K562 (cell line): ENCODE measurements around the gene GRIPAP1. TPM values are rescaled to one million over a fixed set of nuclear protein-coding genes. Genes with fewer than 3 reads are reported as not detected.
A peak's percentile ranks its signal among the peaks of the same experiment; 100 is the strongest.

Source experiments
- ATAC-seq: fragments of 200-7000 bp; cut with Tn5 transposase; 3 replicates; pipeline ENCODE4 v1.9.1; 2020; ENCODE audit warnings: moderate library complexity
- BruUV-seq: library from RNA; stranded (reverse); fragments of 400-500 nt; replicated peaks from 2 replicates; lab custom pipeline; 2021; lab: Mats Ljungman, UMichigan
- CTCF ChIA-PET: fragments of 300-600 bp; formaldehyde crosslinking; extraction: SDS; loops from one replicate; lab custom pipeline; 2021; ENCODE audit warnings: low intra/inter-chr PET ratio; lab: Yijun Ruan, JAX
- POLR2A ChIA-PET: fragments of 300-600, 350-650 bp; sonication (Branson Sonifier 250); formaldehyde crosslinking; extraction: SDS; loops from one replicate; lab custom pipeline; 2021; ENCODE audit warnings: antibody characterized with exemption, inconsistent platforms; lab: Yijun Ruan, JAX
- DNase-seq, 4 experiments: peaks; one replicate each; pipeline versions ENCODE4 v3.0.0 to v3.0.0-alpha.2; 2011 to 2018; ENCODE audit warnings: low spot score in 3 of 4, mixed read lengths in 3 of 4; ENCODE audit errors: extremely low read depth in 1 of 4
- FAIRE-seq: peaks from 2 replicates; lab custom pipeline; 2011; peaks lifted over from hg19 to GRCh38; lab: Jason Lieb, UNC
- H2AFZ ChIP-seq: 2 replicates; pipeline ENCODE4 v1.6.0; 2011; ENCODE audit warnings: low read depth, low read length, control low read depth, inconsistent platforms
- H3K27ac ChIP-seq: fragments of 200-600 bp; 3 replicates; pipeline ENCODE4 v1.8.0; 2011; ENCODE audit warnings: low read depth, mild to moderate bottlenecking, control low read depth, inconsistent platforms, low read length, moderate library complexity, mixed read lengths; ENCODE audit errors: extremely low read depth
- H3K27me3 ChIP-seq, 2 experiments: fragments of 300-600 bp in 1 of 2; 2 replicates in 1 of 2; 3 replicates in 1 of 2; pipeline versions ENCODE4 v1.6.0 to v1.8.0; 2011; ENCODE audit warnings: inconsistent platforms in 2 of 2, low read length in 2 of 2, mild to moderate bottlenecking in 1 of 2, mixed read lengths in 1 of 2, moderate library complexity in 1 of 2; ENCODE audit not compliant: control insufficient read depth in 2 of 2, insufficient read depth in 2 of 2
- H3K36me3 ChIP-seq: fragments of 300-600 bp; 3 replicates; pipeline ENCODE4 v1.8.0; 2011; ENCODE audit warnings: mild to moderate bottlenecking, low read length, inconsistent platforms; ENCODE audit not compliant: control insufficient read depth, insufficient read depth
- H3K4me1 ChIP-seq, 2 experiments: fragments of 200-600 bp in 1 of 2; replicated peaks in 1 of 2; 2 replicates in 1 of 2; 3 replicates in 1 of 2; pipeline versions ENCODE4 v1.5.1 to v1.8.0; 2011; ENCODE audit warnings: inconsistent platforms in 2 of 2, low read length in 2 of 2, mild to moderate bottlenecking in 1 of 2, mixed read lengths in 1 of 2, moderate library complexity in 1 of 2; ENCODE audit not compliant: control insufficient read depth in 2 of 2, insufficient read depth in 2 of 2
- H3K4me2 ChIP-seq: 2 replicates; pipeline ENCODE4 v1.6.1; 2011; ENCODE audit warnings: low read length, control low read depth, inconsistent platforms, mixed read lengths; ENCODE audit not compliant: insufficient read depth
- H3K4me3 ChIP-seq: fragments of 200-600 bp; sonication (generic), shearing (Covaris generic); 2 replicates; pipeline ENCODE4 v1.5.1; 2016; ENCODE audit warnings: control low read depth, inconsistent platforms
- H3K79me2 ChIP-seq: fragments of 200-600 bp; 3 replicates; pipeline ENCODE4 v1.8.0; 2011; ENCODE audit warnings: low read length, inconsistent platforms; ENCODE audit not compliant: control insufficient read depth, insufficient read depth
- H3K9ac ChIP-seq, 2 experiments: 2 replicates each; pipeline versions ENCODE4 v1.6.0 to v1.6.1; 2011; ENCODE audit warnings: low read depth in 2 of 2, low read length in 2 of 2, control low read depth in 1 of 2, inconsistent platforms in 1 of 2, mild to moderate bottlenecking in 1 of 2, mixed read lengths in 1 of 2; ENCODE audit not compliant: insufficient read depth in 1 of 2
- H3K9me1 ChIP-seq: one replicate; pipeline ENCODE4 v1.6.0; 2011; ENCODE audit warnings: inconsistent platforms, mild to moderate bottlenecking, low read length, moderate library complexity; ENCODE audit not compliant: control insufficient read depth, insufficient read depth
- H3K9me3 ChIP-seq: replicated peaks from 2 replicates; pipeline ENCODE4 v1.5.1; 2011; ENCODE audit warnings: low read depth, low read length, inconsistent platforms; ENCODE audit not compliant: control insufficient read depth, insufficient read depth
- H4K20me1 ChIP-seq: replicated peaks from 2 replicates; pipeline ENCODE4 v1.6.1; 2011; ENCODE audit warnings: low read length, inconsistent platforms, mixed read lengths; ENCODE audit not compliant: control insufficient read depth, insufficient read depth
- ARID1B ChIP-seq: fragments of 450-650 bp; IDR thresholded peaks from 2 replicates; pipeline ENCODE4 v1.6.1; 2016; ENCODE audit warnings: antibody characterized with exemption, mild to moderate bottlenecking, inconsistent platforms
- ATF1 ChIP-seq, 2 experiments: fragments of 450-650 bp in 1 of 2; IDR thresholded peaks; 2 replicates each; pipeline ENCODE4 v1.6.1; 2016; ENCODE audit warnings: missing compliant biosample characterization in 1 of 2, missing genetic modification characterization in 1 of 2
- ATF3 ChIP-seq, 2 experiments: fragments of 450-650 bp in 1 of 2; sonication (generic) in 1 of 2; formaldehyde crosslinking in 1 of 2; IDR thresholded peaks in 1 of 2; conservative IDR thresholded peaks in 1 of 2; 2 replicates each; pipeline versions ENCODE4 v1.6.1 to v1.8.1; 2016 to 2023; ENCODE audit warnings: mild to moderate bottlenecking in 2 of 2, moderate library complexity in 2 of 2, inconsistent platforms in 1 of 2, missing genetic modification reagents in 1 of 2
- CCNT2 ChIP-seq: IDR thresholded peaks from 2 replicates; pipeline ENCODE4 v1.6.1; 2011; ENCODE audit warnings: borderline replicate concordance, low read depth, mild to moderate bottlenecking, moderate library complexity, mixed read lengths, low read length; ENCODE audit not compliant: insufficient read length; ENCODE audit errors: extremely low read depth
- CEBPG ChIP-seq, 3 experiments: fragments of 200-800 bp in 1 of 3; sonication (Bioruptor generic) in 1 of 3; sonication (generic) in 1 of 3; formaldehyde crosslinking in 1 of 3; IDR thresholded peaks in 2 of 3; conservative IDR thresholded peaks in 1 of 3; 2 replicates each; pipeline versions ENCODE4 v1.6.1 to v1.8.0; 2016 to 2022; ENCODE audit warnings: missing compliant biosample characterization in 2 of 3, missing genetic modification characterization in 2 of 3, mild to moderate bottlenecking in 1 of 3, missing genetic modification reagents in 1 of 3
- CREB1 ChIP-seq, 2 experiments: sonication (generic) in 1 of 2; formaldehyde crosslinking in 1 of 2; IDR thresholded peaks; 2 replicates each; pipeline versions ENCODE4 v1.6.1 to v1.8.0; 2012 to 2022; ENCODE audit warnings: inconsistent platforms in 1 of 2, mild to moderate bottlenecking in 1 of 2, missing genetic modification reagents in 1 of 2, moderate library complexity in 1 of 2
- CTBP1 ChIP-seq: fragments of 450-650 bp; IDR thresholded peaks from 2 replicates; pipeline ENCODE4 v1.6.1; 2016; ENCODE audit warnings: borderline replicate concordance
- DPF2 ChIP-seq: fragments of 450-650 bp; IDR thresholded peaks from 2 replicates; pipeline ENCODE4 v1.6.1; 2016
- EP300 ChIP-seq: IDR thresholded peaks from 2 replicates; pipeline ENCODE4 v1.6.1; 2012; ENCODE audit warnings: low read length, improper control_type of control experiment
- ETV6 ChIP-seq, 3 experiments: fragments of 150-350 bp in 1 of 3; sonication (generic) in 1 of 3; formaldehyde crosslinking in 1 of 3; IDR thresholded peaks; 2 replicates each; pipeline versions ENCODE4 v1.6.1 to v1.8.0; 2014 to 2022; ENCODE audit warnings: borderline replicate concordance in 2 of 3, low read depth in 2 of 3, antibody characterized with exemption in 1 of 3, low read length in 1 of 3, mild to moderate bottlenecking in 1 of 3, missing genetic modification reagents in 1 of 3
- JUND ChIP-seq, 2 experiments: IDR thresholded peaks; 2 replicates in 1 of 2; 3 replicates in 1 of 2; pipeline ENCODE4 v1.6.1; 2011; ENCODE audit warnings: borderline replicate concordance in 2 of 2, low read depth in 2 of 2, low read length in 2 of 2, improper control_type of control experiment in 1 of 2, missing biosample characterization in 1 of 2, missing genetic modification characterization in 1 of 2, missing genetic modification reagents in 1 of 2
- MTA2 ChIP-seq: fragments of 450-650 bp; IDR thresholded peaks from 2 replicates; pipeline ENCODE4 v1.6.1; 2016; ENCODE audit warnings: low read depth
- MTA3 ChIP-seq: fragments of 450-650 bp; formaldehyde crosslinking; IDR thresholded peaks from 2 replicates; pipeline ENCODE4 v1.6.1; 2017; ENCODE audit warnings: mild to moderate bottlenecking, borderline replicate concordance
- PHF8 ChIP-seq: fragments of 200-600 bp; sonication (generic); IDR thresholded peaks from 2 replicates; pipeline ENCODE4 v1.6.1; 2012; ENCODE audit warnings: mixed run types, mild to moderate bottlenecking, inconsistent platforms, low read length, moderate library complexity, borderline replicate concordance
- RFX1 ChIP-seq: fragments of 450-650 bp; IDR thresholded peaks from 2 replicates; pipeline ENCODE4 v1.6.1; 2016; ENCODE audit warnings: mild to moderate bottlenecking, moderate library complexity
- SMAD4 ChIP-seq: fragments of 250-450 bp; sonication (Bioruptor Pico); conservative IDR thresholded peaks from 2 replicates; pipeline ENCODE4 v1.8.0; 2021; ENCODE audit warnings: inconsistent platforms, mild to moderate bottlenecking, moderate library complexity
- TBP ChIP-seq: optimal IDR thresholded peaks from 2 replicates; pipeline ENCODE3; 2011; ENCODE audit warnings: low read depth, low read length, improper control_type of control experiment
- ZEB2 ChIP-seq: fragments of 450-650 bp; IDR thresholded peaks from 2 replicates; pipeline ENCODE4 v1.6.1; 2016
- ZNF263 ChIP-seq: sonication (generic); formaldehyde crosslinking; IDR thresholded peaks from 2 replicates; pipeline ENCODE4 v1.8.0; 2022; ENCODE audit warnings: mild to moderate bottlenecking, missing genetic modification reagents, borderline replicate concordance
- ZNF785 ChIP-seq: fragments of 250-450 bp; sonication (Bioruptor Pico); IDR thresholded peaks from 2 replicates; pipeline ENCODE4 v1.4.0; 2020; ENCODE audit warnings: mild to moderate bottlenecking
- WGBS: fragments of 100-300 bp; shearing (Covaris generic); methylation state at CpG from one replicate; pipeline ENCODE4 v1.1.6; 2016; ENCODE audit warnings: low coverage, mixed read lengths; ENCODE audit not compliant: insufficient coverage; ENCODE audit errors: missing lambda C conversion rate; 5-methylcytosine and 5-hydroxymethylcytosine counted together
- in situ Hi-C: fragments of 300-500 bp; cut with MboI; formaldehyde crosslinking; loops from 4 replicates; pipeline ENCODE4 v1.15.0; 2018; ENCODE audit warnings: inconsistent platforms, mixed read lengths
- intact Hi-C: fragments of 100-400 bp; cut with micrococcal nuclease; formaldehyde crosslinking; loops from 2 replicates; pipeline ENCODE4 v1.14.2; 2022
- polyA plus RNA-seq, 8 experiments: library from polyadenylated mRNA; depleted of rRNA in 4 of 8; stranded (reverse) in 5 of 8; unstranded in 3 of 8; fragments of >200 nt; fragmentation: Nextera tagmentation in 2 of 8; fragmentation: Illumina TruSeq in 1 of 8; extraction: Ambion mirVana in 2 of 8; extraction: Trizol in 1 of 8; gene quantifications; 2 replicates each; pipeline versions ENCODE4 v1.2.1 to v1.2.3, GENCODE V29; 2011 to 2014; ENCODE audit warnings: inconsistent platforms in 1 of 8, missing spikeins in 1 of 8
- total RNA-seq, 7 experiments: library from RNA; depleted of rRNA in 6 of 7; stranded (reverse); fragments of >200 nt in 6 of 7; fragmentation: Illumina TruSeq in 2 of 7; extraction: Trizol in 2 of 7; gene quantifications; 2 replicates each; pipeline versions ENCODE4 v1.2.1 to v1.2.3, GENCODE V29; 2011 to 2021; ENCODE audit warnings: low replicate concordance in 1 of 7

The GRIPAP1 gene
- total and polyA plus RNA-seq, 9 of the 15 experiments (the other 6 are each of a cell fraction or from before 2014, with no cell fraction given), result 4.1 to 41.6 (median 24.0) TPM

DNA sequence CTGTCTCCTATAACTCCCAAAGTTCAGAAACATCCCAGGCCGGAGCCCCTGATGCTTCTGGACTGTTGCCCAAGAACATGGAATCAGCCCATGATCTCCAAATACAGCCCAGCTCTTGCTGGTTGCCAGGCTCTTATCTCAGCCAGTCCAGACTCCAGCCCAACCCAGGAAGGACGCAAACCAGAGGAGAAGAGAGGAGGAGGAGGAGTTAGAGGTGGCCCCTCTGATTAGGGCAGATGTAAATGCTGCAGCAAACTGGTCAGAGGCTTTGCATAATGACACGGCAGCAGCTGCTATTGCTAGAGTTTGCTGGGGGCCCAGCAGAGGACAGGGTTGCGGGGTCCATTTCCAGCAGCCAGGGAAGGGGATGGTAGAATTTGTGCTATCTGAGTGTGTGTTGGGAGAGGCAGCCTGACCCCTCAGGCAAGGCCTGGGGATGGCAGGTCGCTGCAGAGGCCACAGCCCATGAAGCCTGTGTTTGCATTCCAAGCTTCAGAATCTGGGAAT, 40.4 kb downstream of the GRIPAP1 start:
- intact Hi-C loops, result no loop called here
- Histone ChIP-seq H4K20me1 (no peaks in the 10 kb centered on the region), H3K9ac (peak overlapping the region; percentile 51 to 86; a peak in 3 of 4 replicates), H3K27me3 (no peaks in the 10 kb centered on the region; a peak in 1 of 5 replicates), H3K79me2 (peaks cover 25% of the 10 kb centered on the region), H3K9me1 (peaks cover 7% of the 10 kb centered on the region), H3K4me3 (no peak overlapping the region), H2AFZ (peak overlapping the region; percentile 34), H3K36me3 (peaks cover 6% of the 10 kb centered on the region; the same call in 1 of the 3 replicates), H3K9me3 (no peaks in the 10 kb centered on the region), H3K4me2 (peak overlapping the region; percentile 73), H3K4me1 (peaks cover 40 to 47% of the 10 kb centered on the region in 2 experiments), H3K27ac (peak overlapping the region; percentile 70)
- ChIA-PET CTCF (no interaction called here), POLR2A (interaction anchor here (0.5 to 1.4 kb wide), 9 partner anchors 9 to 430 kb away, joined by 3 to 7 read pairs (median 3); partner anchors contain the start of genes TFE3 and WDR45)
- no TSS peak for BruUV-seq
- DNase-seq (peak; percentile 69 to 93 (median 80)), FAIRE-seq (peak; percentile 99), ATAC-seq (peak; percentile 78)
- 0% methylated on average over 3 of the region's 5 CpGs for WGBS
- in situ Hi-C loops, result no loop called here
- no peak for TF ChIP-seq ATF1 (CRISPR knock-in tag; IDR thresholded peaks at IDR 0.05)
- TF ChIP-seq ATF1 (tag; IDR thresholded peaks at IDR 0.05), result peak; percentile 56
- TF ChIP-seq ATF3 (IDR thresholded peaks at IDR 0.05), result no peak
- TF ChIP-seq ATF3 (CRISPR knock-in tag; conservative IDR thresholded peaks at IDR 0.05), result no peak
- 0 out of 2 replicates have a peak, but pooled peaks have one; percentile 24 for TF ChIP-seq SMAD4 (CRISPR knock-in tag)
- peak; percentile 71 for TF ChIP-seq EP300
- peak; percentile 26; the same call in 1 of the 2 replicates for TF ChIP-seq ZNF263 (CRISPR knock-in tag)
- no peak for TF ChIP-seq ZNF785 (CRISPR knock-in tag)
- peak; percentile 66; the same call in 1 of the 2 replicates for TF ChIP-seq JUND (IDR thresholded peaks at IDR 0.05; ENCODE audit: borderline replicate concordance, low read depth, low read length)
- peak; percentile 24; the same call in 1 of the 3 replicates for TF ChIP-seq JUND (tag; IDR thresholded peaks at IDR 0.05; ENCODE audit: borderline replicate concordance, low read depth, low read length)
- peak; percentile 34; the same call in 1 of the 2 replicates for TF ChIP-seq ZEB2
- peak; percentile 43 for TF ChIP-seq CCNT2
- TF ChIP-seq ARID1B, result peak; percentile 91
- peak; percentile 75 for TF ChIP-seq MTA2
- no peak for TF ChIP-seq ETV6 (IDR thresholded peaks at IDR 0.05; ENCODE audit: borderline replicate concordance in 1 of 2, low read depth in 2 of 2, low read length in 1 of 2)
- TF ChIP-seq ETV6 (CRISPR knock-in tag; IDR thresholded peaks at IDR 0.05; ENCODE audit: borderline replicate concordance), result no peak
- peak; percentile 67 for TF ChIP-seq RFX1
- peak; percentile 55 for TF ChIP-seq CREB1 (IDR thresholded peaks at IDR 0.05)
- no peak for TF ChIP-seq CREB1 (CRISPR knock-in tag; IDR thresholded peaks at IDR 0.05)
- TF ChIP-seq PHF8, result peak; percentile 26; the same call in 1 of the 2 replicates
- peak; percentile 27 for TF ChIP-seq TBP
- 0 out of 2 replicates have a peak, but pooled peaks have one; percentile 52 for TF ChIP-seq MTA3
- TF ChIP-seq CEBPG (CRISPR knock-in tag; IDR thresholded peaks at IDR 0.05), result no peak
- TF ChIP-seq CEBPG (tag; conservative IDR thresholded peaks at IDR 0.05 in 1 of 2, IDR thresholded peaks at IDR 0.05 in 1 of 2), result peak in 1 of 2 experiments; percentile 53; a peak in 2 of 4 replicates
- peak; percentile 89 for TF ChIP-seq DPF2
- peak; percentile 72 for TF ChIP-seq CTBP1
